Measurements from ENCODE around the gene LILRB5. TPM values are rescaled to one million over a fixed set of nuclear protein-coding genes. Genes with fewer than 3 reads are reported as not detected.
"Not testable (repeated sequence)": the region's sequence is repeated elsewhere in the genome, so short reads cannot be mapped to it uniquely, and the experiment has no call there.

Gene LILRB5
- polyA plus RNA-seq, 2 of the 4 experiments (the other 2 are of a cell fraction): not detected

DNA sequence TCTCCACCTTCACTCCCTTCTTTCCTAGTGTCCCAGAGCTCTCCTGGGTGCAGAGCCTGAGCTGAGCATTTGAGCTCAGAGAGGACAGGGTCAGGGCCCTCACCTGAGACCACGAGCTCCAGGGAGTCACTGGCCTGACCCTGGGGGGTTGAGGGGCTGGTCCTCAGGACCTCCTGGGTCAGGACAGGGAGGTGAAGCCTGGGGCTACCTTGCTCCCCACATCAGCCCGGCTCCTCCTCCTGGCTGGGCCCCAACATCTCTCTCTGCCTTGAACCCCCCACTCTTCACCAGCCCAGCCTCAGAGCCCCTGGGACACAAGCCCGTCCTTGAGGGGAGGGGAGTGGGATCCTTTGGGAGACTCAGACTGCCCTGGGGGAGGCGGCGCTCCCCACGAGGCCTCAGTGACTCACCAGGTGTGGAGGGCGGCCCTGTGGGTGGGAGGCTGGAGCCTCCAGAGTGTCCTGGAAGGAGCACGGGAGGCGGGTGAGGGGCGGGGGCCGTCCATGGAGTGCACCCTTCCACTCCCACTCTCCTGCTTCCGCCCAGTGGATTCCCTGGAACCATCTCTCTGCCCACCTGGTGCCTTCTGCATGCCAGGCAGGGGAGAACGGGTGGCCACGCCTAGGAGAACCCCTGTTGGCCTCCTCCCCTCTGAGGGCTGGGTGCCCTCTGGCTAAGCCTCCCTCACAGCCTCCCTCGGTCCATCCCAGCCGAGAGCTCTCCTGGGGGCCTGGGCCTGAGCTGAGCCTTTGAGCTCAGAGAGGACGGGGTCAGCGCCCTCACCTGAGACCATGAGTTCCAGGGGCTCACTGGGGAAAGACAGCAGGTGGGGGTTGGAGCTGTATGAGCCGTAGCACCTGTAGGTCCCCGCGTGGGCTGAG, 17.3 kb downstream of the LILRB5 start:
- DNase-seq (ENCODE audit: low read depth in 1 of 2, low spot score in 1 of 2); H3K4me3 ChIP-seq; H3K4me1 ChIP-seq; H3K9me3 ChIP-seq; H3K27ac ChIP-seq; H3K4me2 ChIP-seq; FAIRE-seq; POLR2A ChIA-PET: not testable (repeated sequence)
- CTCF ChIA-PET: interaction anchor here (1.0 to 1.3 kb wide), 2 partner anchors 26 to 71 kb away, joined by 3 to 4 read pairs; no protein-coding TSS in a partner anchor
- WGBS (ENCODE audit: missing lambda C conversion rate): 39% methylated on average over 12 of the region's 21 CpGs
- ATAC-seq: peak; percentile 33 to 50; a peak in 5 of 6 replicates

DNA sequence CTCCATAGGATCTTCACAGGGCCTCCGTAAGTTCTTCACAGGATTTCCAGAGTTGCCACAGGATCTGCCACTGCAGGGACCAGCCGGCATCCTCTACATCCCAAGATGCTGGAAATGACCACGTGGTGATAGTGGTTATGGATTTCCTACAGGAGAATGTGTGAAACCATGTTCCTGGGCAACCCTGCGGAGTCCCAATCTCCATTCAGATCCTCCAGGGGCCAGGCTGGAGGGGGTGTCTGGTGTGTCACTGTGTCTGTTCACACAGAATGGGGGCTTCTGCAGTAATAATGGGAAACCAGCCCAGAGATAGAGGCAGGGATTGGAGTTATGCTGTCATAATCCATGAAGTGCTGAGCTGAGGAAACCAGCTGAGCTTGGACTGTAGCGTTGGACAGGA, 23.1 kb downstream of the LILRB5 start:
- POLR2A ChIA-PET: no interaction called here
- no peak for TF ChIP-seq RAD21 (conservative IDR thresholded peaks at IDR 0.05 in 1 of 2, IDR thresholded peaks at IDR 0.05 in 1 of 2)

DNA sequence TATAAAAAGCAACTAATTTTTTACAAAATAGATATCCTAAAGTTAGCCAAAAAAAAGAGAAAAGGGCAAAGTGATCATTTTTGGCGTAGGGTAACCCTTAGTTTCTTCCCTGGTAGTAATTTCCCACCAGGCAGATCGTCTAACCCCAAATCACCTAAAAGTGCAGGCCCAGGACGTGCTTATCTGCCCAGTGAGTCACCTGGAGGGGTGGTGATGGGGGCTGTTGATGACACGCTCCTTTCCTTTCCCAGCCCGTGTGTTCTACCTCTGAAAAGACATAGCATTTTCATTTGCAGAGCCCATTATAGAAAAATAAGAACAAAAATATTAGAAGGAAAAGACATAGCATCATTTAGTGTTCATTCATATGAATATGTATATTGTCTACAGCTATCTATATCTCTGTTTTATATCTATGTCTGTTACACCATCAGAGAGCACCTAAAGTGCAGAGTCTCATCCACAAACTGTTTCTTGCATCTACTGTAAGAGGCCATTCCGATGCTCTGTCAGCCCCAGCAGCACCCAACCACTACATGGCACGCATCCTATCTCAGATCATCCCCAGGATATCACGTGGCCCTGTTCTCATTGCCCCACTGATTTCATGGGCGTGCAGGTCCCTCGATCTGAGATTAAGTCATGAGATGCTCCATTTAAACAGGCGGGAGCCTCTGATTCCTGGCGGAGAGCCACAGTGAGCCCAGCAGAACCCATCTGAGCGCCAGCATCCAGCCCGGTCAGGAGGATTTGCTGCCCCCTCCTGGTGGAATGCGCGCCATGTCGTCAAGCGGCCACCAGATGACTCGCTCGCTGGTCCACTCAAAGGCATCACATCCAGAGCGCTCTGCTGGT, 25.8 kb downstream of the LILRB5 start:
- no peak overlapping the region for H3K4me3 ChIP-seq
- H3K9me3 ChIP-seq: peaks cover 21% of the 10 kb centered on the region
- FAIRE-seq (no peak), DNase-seq (ENCODE audit: low read depth in 1 of 2, low spot score in 1 of 2) (peak; percentile 57 to 82), ATAC-seq (peak; percentile 98 to 99)
- POLR2A ChIA-PET: no interaction called here
- CTCF ChIA-PET: interaction anchor here (0.6 to 2.4 kb wide), 20 partner anchors 9 to 160 kb away, joined by 3 to 10 read pairs (median 3); partner anchors contain the start of genes LILRA6, LILRB3 and TSEN34
- WGBS (ENCODE audit: missing lambda C conversion rate): 17% methylated on average over 20 of the region's 21 CpGs
- TF ChIP-seq RCOR1 (IDR thresholded peaks at IDR 0.05; ENCODE audit: low read depth, low read length): no peak
- no peak for TF ChIP-seq ZFP36 (IDR thresholded peaks at IDR 0.05; ENCODE audit: borderline replicate concordance, partially characterized antibody)
- no peak for TF ChIP-seq RNF2 (IDR thresholded peaks at IDR 0.05; ENCODE audit: borderline replicate concordance, low read depth)
- no peak for TF ChIP-seq EHMT2 (IDR thresholded peaks at IDR 0.05; ENCODE audit: low read depth)
- no peak for TF ChIP-seq POLR2AphosphoS2 (conservative IDR thresholded peaks at IDR 0.05; ENCODE audit: low read length)
- TF ChIP-seq HOXB13 (CRISPR knock-in tag; IDR thresholded peaks at IDR 0.05; ENCODE audit: low read depth): no peak
- no peak for TF ChIP-seq KDM1A (IDR thresholded peaks at IDR 0.05; ENCODE audit: low read depth)
- no peak for TF ChIP-seq BHLHE40 (IDR thresholded peaks at IDR 0.05; ENCODE audit: low read depth, low read length)
- no peak for TF ChIP-seq NR3C1 (IDR thresholded peaks at IDR 0.05)
- TF ChIP-seq NFE2L2 (conservative IDR thresholded peaks at IDR 0.05; ENCODE audit: low read length): no peak
- TF ChIP-seq SMC3 (IDR thresholded peaks at IDR 0.05): peak; percentile 80
- TF ChIP-seq, protein P1, sequence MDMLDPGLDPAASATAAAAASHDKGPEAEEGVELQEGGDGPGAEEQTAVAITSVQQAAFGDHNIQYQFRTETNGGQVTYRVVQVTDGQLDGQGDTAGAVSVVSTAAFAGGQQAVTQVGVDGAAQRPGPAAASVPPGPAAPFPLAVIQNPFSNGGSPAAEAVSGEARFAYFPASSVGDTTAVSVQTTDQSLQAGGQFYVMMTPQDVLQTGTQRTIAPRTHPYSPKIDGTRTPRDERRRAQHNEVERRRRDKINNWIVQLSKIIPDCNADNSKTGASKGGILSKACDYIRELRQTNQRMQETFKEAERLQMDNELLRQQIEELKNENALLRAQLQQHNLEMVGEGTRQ (IDR thresholded peaks at IDR 0.05): peak; percentile 24; the same call in 1 of the 2 replicates
- TF ChIP-seq HOXA7 (CRISPR knock-in tag; IDR thresholded peaks at IDR 0.05): no peak
- no peak for TF ChIP-seq EHF (CRISPR knock-in tag; IDR thresholded peaks at IDR 0.05)
- TF ChIP-seq, protein P2, sequence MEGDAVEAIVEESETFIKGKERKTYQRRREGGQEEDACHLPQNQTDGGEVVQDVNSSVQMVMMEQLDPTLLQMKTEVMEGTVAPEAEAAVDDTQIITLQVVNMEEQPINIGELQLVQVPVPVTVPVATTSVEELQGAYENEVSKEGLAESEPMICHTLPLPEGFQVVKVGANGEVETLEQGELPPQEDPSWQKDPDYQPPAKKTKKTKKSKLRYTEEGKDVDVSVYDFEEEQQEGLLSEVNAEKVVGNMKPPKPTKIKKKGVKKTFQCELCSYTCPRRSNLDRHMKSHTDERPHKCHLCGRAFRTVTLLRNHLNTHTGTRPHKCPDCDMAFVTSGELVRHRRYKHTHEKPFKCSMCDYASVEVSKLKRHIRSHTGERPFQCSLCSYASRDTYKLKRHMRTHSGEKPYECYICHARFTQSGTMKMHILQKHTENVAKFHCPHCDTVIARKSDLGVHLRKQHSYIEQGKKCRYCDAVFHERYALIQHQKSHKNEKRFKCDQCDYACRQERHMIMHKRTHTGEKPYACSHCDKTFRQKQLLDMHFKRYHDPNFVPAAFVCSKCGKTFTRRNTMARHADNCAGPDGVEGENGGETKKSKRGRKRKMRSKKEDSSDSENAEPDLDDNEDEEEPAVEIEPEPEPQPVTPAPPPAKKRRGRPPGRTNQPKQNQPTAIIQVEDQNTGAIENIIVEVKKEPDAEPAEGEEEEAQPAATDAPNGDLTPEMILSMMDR (IDR thresholded peaks at IDR 0.05): peak; percentile 92
- TF ChIP-seq, protein P3, sequence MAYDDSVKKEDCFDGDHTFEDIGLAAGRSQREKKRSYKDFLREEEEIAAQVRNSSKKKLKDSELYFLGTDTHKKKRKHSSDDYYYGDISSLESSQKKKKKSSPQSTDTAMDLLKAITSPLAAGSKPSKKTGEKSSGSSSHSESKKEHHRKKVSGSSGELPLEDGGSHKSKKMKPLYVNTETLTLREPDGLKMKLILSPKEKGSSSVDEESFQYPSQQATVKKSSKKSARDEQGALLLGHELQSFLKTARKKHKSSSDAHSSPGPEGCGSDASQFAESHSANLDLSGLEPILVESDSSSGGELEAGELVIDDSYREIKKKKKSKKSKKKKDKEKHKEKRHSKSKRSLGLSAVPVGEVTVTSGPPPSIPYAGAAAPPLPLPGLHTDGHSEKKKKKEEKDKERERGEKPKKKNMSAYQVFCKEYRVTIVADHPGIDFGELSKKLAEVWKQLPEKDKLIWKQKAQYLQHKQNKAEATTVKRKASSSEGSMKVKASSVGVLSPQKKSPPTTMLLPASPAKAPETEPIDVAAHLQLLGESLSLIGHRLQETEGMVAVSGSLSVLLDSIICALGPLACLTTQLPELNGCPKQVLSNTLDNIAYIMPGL (CRISPR knock-in tag; IDR thresholded peaks at IDR 0.05; ENCODE audit: borderline replicate concordance): no peak
- peak; percentile 85 to 87 for TF ChIP-seq RAD21 (conservative IDR thresholded peaks at IDR 0.05 in 1 of 2, IDR thresholded peaks at IDR 0.05 in 1 of 2)
- TF ChIP-seq, protein P4, sequence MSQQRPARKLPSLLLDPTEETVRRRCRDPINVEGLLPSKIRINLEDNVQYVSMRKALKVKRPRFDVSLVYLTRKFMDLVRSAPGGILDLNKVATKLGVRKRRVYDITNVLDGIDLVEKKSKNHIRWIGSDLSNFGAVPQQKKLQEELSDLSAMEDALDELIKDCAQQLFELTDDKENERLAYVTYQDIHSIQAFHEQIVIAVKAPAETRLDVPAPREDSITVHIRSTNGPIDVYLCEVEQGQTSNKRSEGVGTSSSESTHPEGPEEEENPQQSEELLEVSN (IDR thresholded peaks at IDR 0.05; ENCODE audit: borderline replicate concordance, low read depth): no peak
- no peak for TF ChIP-seq HOXB5 (CRISPR knock-in tag; IDR thresholded peaks at IDR 0.05)
- TF ChIP-seq ZC3H11A (IDR thresholded peaks at IDR 0.05): no peak
- TF ChIP-seq RFX5 (IDR thresholded peaks at IDR 0.05): no peak
- TF ChIP-seq JUNB (IDR thresholded peaks at IDR 0.05): no peak
- no peak for TF ChIP-seq PHF8 (IDR thresholded peaks at IDR 0.05; ENCODE audit: borderline replicate concordance, low read depth)
- no peak for TF ChIP-seq NPAS2 (CRISPR knock-in tag; IDR thresholded peaks at IDR 0.05; ENCODE audit: borderline replicate concordance)
- no peaks in the 10 kb centered on the region for H3K4me1 ChIP-seq
- peak overlapping the region; percentile 11; the same call in 1 of the 3 replicates for H3K4me2 ChIP-seq
- no peak overlapping the region for H3K27ac ChIP-seq

More for the DNA sequence above, 23.1 kb downstream of the LILRB5 start:
- FAIRE-seq: no peak
- H3K4me1 ChIP-seq: no peaks in the 10 kb centered on the region
- H3K4me2 ChIP-seq: no peak overlapping the region
- H3K9me3 ChIP-seq: peaks cover 21% of the 10 kb centered on the region
- no peak overlapping the region for H3K4me3 ChIP-seq
- ATAC-seq: no peak
- 42% methylated on average over 5 of the region's 5 CpGs for WGBS (ENCODE audit: missing lambda C conversion rate)
- no peak for DNase-seq (ENCODE audit: low read depth in 1 of 2, low spot score in 1 of 2)
- CTCF ChIA-PET: interaction anchor here (1.0 to 3.2 kb wide), 4 partner anchors 13 to 158 kb away, joined by 3 to 10 read pairs (median 6); no protein-coding TSS in a partner anchor
- no peak overlapping the region for H3K27ac ChIP-seq
